GM23338 (cell line): ENCODE results near the gene DPEP3. TPM values are rescaled to one million over a fixed set of nuclear protein-coding genes. Genes with fewer than 3 reads are reported as not detected.

Experiments
- ATAC-seq: fragments of 200-7000 bp; cut with Tn5 transposase; 3 replicates; pipeline ENCODE4 v1.9.1; 2020
- DNase-seq: peaks from one replicate; pipeline ENCODE4 v3.0.0-alpha.2; 2015; ENCODE audit warnings: low spot score
- H2AFZ ChIP-seq: fragments of 200-600 bp; sonication (generic); 2 replicates; pipeline ENCODE4 v1.8.0; 2016; ENCODE audit warnings: antibody characterized with exemption, mild to moderate bottlenecking, moderate library complexity
- H3F3A ChIP-seq: fragments of 200-600 bp; sonication (generic); replicated peaks from 2 replicates; pipeline ENCODE4 v1.8.0; 2017; ENCODE audit warnings: antibody characterized with exemption, mixed run types, low read depth
- H3K27ac ChIP-seq: fragments of 200-600 bp; sonication (generic); 2 replicates; pipeline ENCODE4 v1.6.1; 2016; ENCODE audit warnings: low read depth
- H3K27me3 ChIP-seq: fragments of 200-600 bp; sonication (generic); 2 replicates; pipeline ENCODE4 v1.8.0; 2016; ENCODE audit warnings: mild to moderate bottlenecking, mixed run types, moderate library complexity; ENCODE audit not compliant: insufficient read depth
- H3K36me3 ChIP-seq: fragments of 200-600 bp; sonication (generic); 2 replicates; pipeline ENCODE4 v1.8.0; 2016; ENCODE audit warnings: mild to moderate bottlenecking; ENCODE audit not compliant: insufficient read depth
- H3K4me1 ChIP-seq: fragments of 200-600 bp; sonication (generic); 2 replicates; pipeline ENCODE4 v1.8.0; 2016; ENCODE audit warnings: mild to moderate bottlenecking, moderate library complexity; ENCODE audit not compliant: insufficient read depth
- H3K4me2 ChIP-seq: fragments of 200-600 bp; sonication (generic); 2 replicates; pipeline ENCODE4 v1.7.1; 2017; ENCODE audit warnings: mixed run types
- H3K4me3 ChIP-seq: fragments of 200-600 bp; sonication (generic); 2 replicates; pipeline ENCODE4 v1.6.1; 2016; ENCODE audit warnings: mixed run types
- H3K79me2 ChIP-seq: fragments of 200-600 bp; sonication (generic); replicated peaks from 2 replicates; pipeline ENCODE4 v1.8.0; 2017; ENCODE audit warnings: mild to moderate bottlenecking; ENCODE audit not compliant: insufficient read depth
- H3K9me2 ChIP-seq: fragments of 200-600 bp; sonication (generic); 2 replicates; pipeline ENCODE4 v1.8.0; 2017; ENCODE audit not compliant: insufficient read depth
- H4K20me1 ChIP-seq: fragments of 200-600 bp; sonication (generic); replicated peaks from 2 replicates; pipeline ENCODE4 v1.8.0; 2017; ENCODE audit warnings: mild to moderate bottlenecking; ENCODE audit not compliant: insufficient read depth
- H3K27ac Mint-ChIP-seq: 2 replicates; pipeline ENCODE4 v1.8.0; 2020; ENCODE audit warnings: inconsistent platforms, mild to moderate bottlenecking, moderate library complexity, mixed read lengths
- H3K27me3 Mint-ChIP-seq: 3 replicates; pipeline ENCODE4 v1.8.0; 2022; ENCODE audit warnings: low read depth, mild to moderate bottlenecking, moderate library complexity, mixed read lengths, inconsistent platforms; ENCODE audit not compliant: insufficient read depth, poor library complexity
- H3K36me3 Mint-ChIP-seq: 3 replicates; pipeline ENCODE4 v1.8.0; 2021; ENCODE audit warnings: low read depth, mild to moderate bottlenecking, inconsistent platforms, moderate library complexity, mixed read lengths
- H3K4me1 Mint-ChIP-seq: 3 replicates; pipeline ENCODE4 v1.8.0; 2020; ENCODE audit warnings: mild to moderate bottlenecking, inconsistent platforms, mixed read lengths
- H3K4me3 Mint-ChIP-seq: 3 replicates; pipeline ENCODE4 v1.8.0; 2021; ENCODE audit warnings: moderate library complexity, mild to moderate bottlenecking, inconsistent platforms, mixed read lengths
- H3K9me3 Mint-ChIP-seq: 3 replicates; pipeline ENCODE4 v1.8.0; 2020; ENCODE audit warnings: moderate library complexity, mild to moderate bottlenecking, inconsistent platforms, mixed read lengths
- CREB1 ChIP-seq: fragments of 250-450 bp; sonication (Bioruptor Pico); IDR thresholded peaks from 2 replicates; pipeline ENCODE4 v1.5.0; 2020; ENCODE audit warnings: low read depth, mild to moderate bottlenecking, moderate library complexity
- ETS1 ChIP-seq: IDR thresholded peaks from 2 replicates; pipeline ENCODE4 v1.6.1; 2016; ENCODE audit warnings: antibody characterized with exemption
- EZH2 ChIP-seq: fragments of 200-600 bp; sonication (generic); IDR thresholded peaks from one replicate; pipeline ENCODE4 v1.8.0; 2017; ENCODE audit warnings: antibody characterized with exemption, mild to moderate bottlenecking, low read depth; ENCODE audit not compliant: unreplicated experiment
- POLR2AphosphoS5 ChIP-seq: IDR thresholded peaks from 2 replicates; pipeline ENCODE4 v1.6.1; 2016; ENCODE audit warnings: antibody characterized with exemption, low read depth
- REST ChIP-seq: IDR thresholded peaks from one replicate; pipeline ENCODE4 v1.6.1; 2018; ENCODE audit warnings: antibody characterized with exemption; ENCODE audit not compliant: unreplicated experiment
- STAT1 ChIP-seq: IDR thresholded peaks from one replicate; pipeline ENCODE4 v1.6.1; 2016; ENCODE audit warnings: antibody characterized with exemption; ENCODE audit not compliant: unreplicated experiment
- ZNF114 ChIP-seq: fragments of 250-450 bp; sonication (Bioruptor Pico); IDR thresholded peaks from 2 replicates; pipeline ENCODE4 v1.5.0; 2020; ENCODE audit warnings: mild to moderate bottlenecking, moderate library complexity
- ZNF331 ChIP-seq: fragments of 250-450 bp; sonication (Bioruptor Pico); IDR thresholded peaks from 2 replicates; pipeline ENCODE4 v1.5.0; 2020; ENCODE audit warnings: low read depth, mild to moderate bottlenecking, moderate library complexity
- polyA plus RNA-seq: library from polyadenylated mRNA; unstranded; fragments of >200 nt; fragmentation: Nextera tagmentation; extraction: Ambion mirVana; gene quantifications from 2 replicates; pipeline ENCODE4 v1.2.1, GENCODE V29; 2016
- total RNA-seq: library from RNA; depleted of rRNA; stranded (reverse); fragments of >200 nt; shearing (Covaris generic); gene quantifications from 2 replicates; pipeline ENCODE4 v1.2.3, GENCODE V29; 2014

The DPEP3 gene
- total and polyA plus RNA-seq, 2 experiments from 2014 or later, result 8.8 to 18.4 TPM

- TF ChIP-seq REST (no peak), EZH2 (no peak), POLR2AphosphoS5 (no peak), STAT1 (no peak), CREB1 (CRISPR knock-in tag) (no peak)
Measured at GRCh38 chr16:67963292-67963661, 17.0 kb downstream of the DPEP3 start (continued).

- no peaks in the 10 kb centered on the region for H3K27me3 ChIP-seq
- H3K27ac ChIP-seq, result no peak overlapping the region
- TF ChIP-seq ZNF331 (CRISPR knock-in tag) (no peak), REST (no peak), ETS1 (no peak), ZNF114 (CRISPR knock-in tag) (no peak)
- H3K9me3 Mint-ChIP-seq, result no peaks in the 10 kb centered on the region; the same call in 2 of the 3 replicates
- H3K79me2 ChIP-seq, result peaks cover 33% of the 10 kb centered on the region
- H3K4me3 ChIP-seq, result no peak overlapping the region
- no peak overlapping the region for H3K4me2 ChIP-seq
- H4K20me1 ChIP-seq, result peaks cover 25% of the 10 kb centered on the region
- peaks cover 31% of the 10 kb centered on the region for H3K36me3 Mint-ChIP-seq
- H3K4me1 Mint-ChIP-seq, result peaks cover 34% of the 10 kb centered on the region
- no peak overlapping the region for H2AFZ ChIP-seq
- H3K4me3 Mint-ChIP-seq, result no peak overlapping the region
- no peak overlapping the region for H3K27ac Mint-ChIP-seq
- DNase-seq (no peak), ATAC-seq (no peak)
- H3K36me3 ChIP-seq, result peaks cover 4% of the 10 kb centered on the region
- H3F3A ChIP-seq, result 0 out of 2 replicates have a peak, but pooled peaks cover 10% of the 10 kb centered on the region
- peaks cover 31% of the 10 kb centered on the region for H3K4me1 ChIP-seq
- no peaks in the 10 kb centered on the region for H3K9me2 ChIP-seq
- peaks cover 7% of the 10 kb centered on the region for H3K27me3 Mint-ChIP-seq
Measured at GRCh38 chr16:67962135-67962534, 18.2 kb downstream of the DPEP3 start.
